HG03342 (cell line): ENCODE results near the gene ADGB.

ENCODE experiments used
- ATAC-seq: cut with Tn5 transposase; IDR thresholded peaks from one replicate; pipeline ENCODE4 v1.9.1; 2021; ENCODE audit warnings: mild to moderate bottlenecking, moderate library complexity; ENCODE audit not compliant: unreplicated experiment

Gene ADGB

DNA sequence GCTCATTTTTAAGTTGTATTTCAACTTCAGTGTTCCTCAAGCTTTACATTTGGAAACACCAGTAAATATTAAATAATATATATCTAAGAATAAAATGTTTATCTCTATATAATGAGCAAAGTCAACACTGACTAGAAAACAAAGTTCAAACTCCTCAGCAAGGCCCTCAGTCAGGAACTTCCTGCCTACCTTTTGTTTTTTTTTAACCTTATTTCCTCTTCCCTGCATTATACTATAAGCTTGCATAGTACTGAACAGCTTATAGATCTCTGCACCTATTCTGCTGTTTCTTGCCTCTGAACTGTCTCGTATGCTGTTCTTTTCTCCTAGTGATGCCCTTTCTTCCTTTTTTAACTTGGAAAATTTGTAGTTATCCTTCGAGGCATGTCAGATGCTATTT is 29.6 kb downstream of the ADGB start:
- no peak for ATAC-seq

DNA sequence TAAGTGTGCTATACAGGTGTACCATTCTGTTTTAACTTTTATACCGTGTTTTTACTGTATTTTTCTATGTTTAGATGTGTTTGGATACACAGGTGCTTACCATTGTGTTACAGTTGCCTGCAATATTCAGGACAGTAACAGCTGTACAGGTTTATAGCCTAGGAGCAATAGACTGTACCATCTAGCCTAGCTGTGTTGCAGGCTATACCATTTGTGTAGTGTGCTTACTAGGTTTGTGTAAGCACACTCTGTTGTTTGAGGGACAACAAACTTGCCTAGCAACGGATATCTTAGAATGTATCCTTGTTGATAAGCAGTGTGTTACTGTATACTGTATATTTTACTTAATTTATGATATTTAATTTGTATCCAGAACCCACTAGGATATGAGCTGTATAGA is 35.2 kb downstream of the ADGB start:
- ATAC-seq, result no peak

DNA sequence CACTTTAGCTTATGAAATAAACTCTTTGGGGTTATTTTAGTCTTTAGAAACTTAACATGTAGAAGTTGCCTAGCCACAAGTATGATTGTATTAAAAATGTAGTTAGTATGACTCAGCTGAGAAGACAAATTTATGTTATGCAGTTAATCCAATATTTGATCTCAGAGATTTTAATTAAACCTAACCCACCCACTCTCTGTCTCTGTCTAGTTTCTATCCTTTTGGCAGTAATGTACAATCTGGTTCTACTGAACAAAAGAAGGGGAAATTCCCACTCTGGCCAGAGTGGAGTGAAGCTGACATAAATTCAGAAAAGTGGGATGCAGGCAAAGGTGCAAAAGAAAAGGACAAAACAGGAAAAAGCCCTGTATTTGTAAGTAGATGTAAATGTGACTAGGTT is 36.4 kb downstream of the ADGB start:
- no peak for ATAC-seq

DNA sequence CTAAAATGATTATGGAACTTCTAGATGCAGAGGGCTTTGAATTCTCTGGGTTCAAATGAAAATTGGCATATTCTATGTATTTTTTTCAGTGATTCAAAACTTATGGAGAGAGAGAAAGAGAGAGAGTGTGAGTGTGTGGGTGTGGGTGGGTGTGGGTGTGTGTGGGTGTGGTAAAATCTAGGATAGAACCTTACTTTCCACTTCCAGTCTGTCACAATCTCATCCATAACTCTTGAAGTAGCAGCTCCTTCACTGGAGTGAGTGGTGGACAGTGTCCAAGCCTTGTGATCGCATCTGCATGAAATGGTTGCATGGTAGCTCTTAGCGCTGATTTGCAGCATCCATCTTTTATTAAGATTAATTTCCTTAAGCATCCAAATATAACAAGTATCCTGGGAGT is 37.7 kb downstream of the ADGB start:
- no peak for ATAC-seq

DNA sequence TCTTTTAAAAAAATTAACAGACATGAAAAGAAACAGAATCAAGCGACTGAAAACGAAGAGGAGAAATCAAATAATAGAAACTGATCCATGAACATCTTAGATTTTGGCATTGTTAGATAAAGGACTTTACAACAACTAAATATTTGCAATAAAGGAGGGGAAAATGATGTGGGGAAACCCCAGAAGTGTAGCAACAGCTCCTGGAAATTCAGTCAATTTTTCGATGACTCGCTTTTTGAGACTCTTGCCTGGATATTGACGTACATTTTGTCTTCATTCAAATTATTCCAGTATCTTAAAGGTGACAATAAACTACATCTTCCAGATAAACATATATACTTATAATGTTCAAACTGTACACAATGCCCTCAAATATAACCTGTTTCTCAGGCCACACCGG is 44.1 kb downstream of the ADGB start:
- no peak for ATAC-seq

DNA sequence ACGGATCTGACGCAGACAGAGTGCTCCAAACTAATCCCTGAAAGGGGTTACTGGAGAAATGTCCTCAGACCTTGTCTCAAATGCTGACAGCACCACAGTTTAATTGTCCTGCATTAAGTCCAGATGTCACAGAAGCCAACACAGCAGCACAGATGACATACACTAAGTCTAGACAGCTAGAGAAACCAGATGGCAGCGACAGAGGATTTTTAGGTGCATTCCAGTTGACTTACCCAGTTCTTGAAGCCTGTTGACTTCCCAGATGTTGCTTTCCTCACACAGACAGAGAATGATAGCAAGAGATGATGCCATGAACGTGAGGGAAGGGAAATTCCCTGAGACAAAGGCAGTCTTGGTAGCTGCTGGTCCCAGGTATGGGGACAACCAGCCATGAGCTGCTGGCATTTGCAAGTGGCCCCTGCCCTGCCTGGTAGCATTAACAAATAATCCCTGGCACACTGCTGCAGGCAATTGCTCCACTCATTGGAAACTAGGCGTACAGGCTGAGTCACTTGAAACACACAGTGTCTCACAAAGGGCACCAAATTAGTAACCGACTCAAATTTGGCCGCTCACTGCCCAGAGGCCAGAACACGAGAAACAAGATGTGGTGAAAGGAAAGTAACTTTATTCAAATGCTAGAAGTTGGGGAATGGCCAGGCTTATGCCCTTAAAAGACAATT is 52.2 kb downstream of the ADGB start:
- ATAC-seq, result no peak

DNA sequence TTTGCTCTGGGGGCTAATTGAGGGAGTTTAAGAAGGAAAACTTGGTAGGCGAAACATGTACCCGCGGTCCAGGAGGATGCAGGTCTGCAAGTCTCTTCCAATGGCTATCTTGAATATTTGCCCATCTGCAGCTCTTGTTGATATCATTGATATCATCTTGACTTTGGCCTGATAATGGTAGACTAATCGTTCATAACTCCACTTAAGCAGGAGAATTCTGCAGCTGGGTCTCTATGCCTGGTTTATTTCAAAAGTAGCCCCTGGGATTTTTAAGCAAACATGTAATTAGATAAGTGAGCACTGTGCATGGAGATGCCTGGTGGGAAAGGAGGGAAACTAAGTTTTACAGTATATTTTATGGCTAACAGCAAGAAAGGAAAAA is 52.7 kb downstream of the ADGB start:
- no peak for ATAC-seq

DNA sequence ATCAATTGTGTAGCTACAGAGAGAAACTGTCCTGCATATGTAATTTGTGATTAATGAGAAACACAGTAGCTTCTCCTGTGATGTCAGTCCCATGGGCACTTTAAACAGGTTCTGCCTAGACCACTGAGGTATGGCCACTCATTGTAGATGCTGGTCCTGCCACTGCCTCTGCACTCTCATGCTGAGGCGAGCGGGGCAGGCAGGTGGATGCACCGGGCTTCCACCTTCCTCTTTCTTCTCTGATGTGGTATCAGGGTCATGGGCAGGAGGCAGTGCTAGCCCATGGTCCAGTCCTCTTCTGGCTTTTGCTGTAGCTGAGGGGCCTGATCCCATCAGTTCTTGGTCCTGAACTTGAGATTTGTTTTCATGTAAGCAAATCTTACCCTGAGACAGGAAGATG is 58.7 kb downstream of the ADGB start:
- no peak for ATAC-seq

DNA sequence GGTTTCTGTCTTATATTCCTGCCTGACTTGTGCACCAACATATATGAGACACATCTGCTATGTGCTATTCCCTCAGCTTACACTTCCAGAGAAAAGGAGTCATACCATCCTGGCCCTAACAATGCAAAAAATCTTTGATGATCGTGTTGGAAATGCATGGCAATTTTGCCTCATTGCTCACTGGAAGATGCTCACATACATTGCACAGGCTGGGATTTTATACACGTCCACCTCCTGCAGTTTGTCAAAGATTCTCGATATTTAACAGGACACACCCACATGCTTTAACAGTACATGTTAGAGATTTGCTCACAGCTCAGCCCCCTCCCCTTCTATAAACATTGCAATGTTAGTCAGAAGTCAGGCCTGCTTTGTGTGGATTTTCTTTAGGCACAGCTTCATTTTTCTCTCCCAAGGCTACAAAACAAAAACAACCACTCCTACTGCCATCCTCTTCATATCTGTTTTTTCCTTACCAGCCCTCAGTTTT is 66.1 kb downstream of the ADGB start:
- no peak for ATAC-seq

DNA sequence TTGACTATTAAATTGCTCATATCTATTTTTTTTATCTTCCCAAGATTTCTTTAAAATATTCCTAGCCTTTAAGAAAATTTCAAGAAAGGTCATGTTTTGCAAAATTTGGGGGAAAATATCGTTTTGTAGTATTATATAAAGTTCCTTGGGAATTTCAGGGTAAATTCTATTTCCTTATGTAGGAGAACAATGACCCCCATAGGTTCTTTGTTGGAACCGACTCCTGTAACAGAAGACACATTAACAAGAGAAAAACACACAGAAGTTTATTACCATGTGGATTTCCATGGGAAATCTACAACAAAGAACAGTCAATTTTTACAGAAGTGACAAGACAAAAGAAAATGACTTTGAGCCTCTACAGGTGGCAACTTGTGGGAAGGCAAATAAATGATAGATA is 68.1 kb downstream of the ADGB start:
- ATAC-seq, result no peak

DNA sequence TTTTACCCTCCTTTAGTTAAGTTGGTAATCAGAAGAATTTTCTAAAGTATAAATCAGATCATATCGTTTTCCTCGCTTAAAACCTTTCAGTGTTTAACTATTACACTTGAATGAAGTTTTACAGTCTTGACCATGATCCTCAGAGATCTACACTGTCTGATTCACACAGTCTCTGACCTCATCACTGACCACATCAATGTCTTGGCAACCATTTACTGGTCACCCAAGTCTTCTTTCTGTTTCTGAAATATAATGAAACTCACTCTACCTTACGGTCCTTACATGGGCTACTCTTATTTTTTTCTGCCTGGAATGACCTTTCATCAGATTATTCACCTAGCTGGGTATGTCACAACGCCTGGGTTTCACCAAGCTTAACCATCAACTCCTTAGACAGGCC is 71.4 kb downstream of the ADGB start:
- ATAC-seq, result no peak

DNA sequence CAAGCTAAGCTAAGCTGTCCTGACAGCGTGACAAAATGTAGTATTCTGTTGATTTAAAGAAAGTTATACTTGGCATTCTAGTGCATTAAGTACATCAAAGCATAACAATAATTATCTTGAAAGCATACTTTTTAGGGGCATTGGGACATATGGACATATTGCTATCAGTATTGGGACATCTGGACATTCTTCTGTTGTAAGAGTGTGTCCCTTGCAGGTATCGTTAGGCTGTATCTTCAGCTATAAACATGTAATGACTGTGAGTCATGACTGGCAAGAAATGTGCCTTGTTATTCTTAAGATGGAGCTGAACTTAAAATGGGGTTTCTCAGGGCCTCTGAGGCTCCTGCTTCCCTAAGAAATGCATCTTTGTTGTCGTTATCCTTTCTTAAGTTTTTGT is 74.3 kb downstream of the ADGB start:
- no peak for ATAC-seq

DNA sequence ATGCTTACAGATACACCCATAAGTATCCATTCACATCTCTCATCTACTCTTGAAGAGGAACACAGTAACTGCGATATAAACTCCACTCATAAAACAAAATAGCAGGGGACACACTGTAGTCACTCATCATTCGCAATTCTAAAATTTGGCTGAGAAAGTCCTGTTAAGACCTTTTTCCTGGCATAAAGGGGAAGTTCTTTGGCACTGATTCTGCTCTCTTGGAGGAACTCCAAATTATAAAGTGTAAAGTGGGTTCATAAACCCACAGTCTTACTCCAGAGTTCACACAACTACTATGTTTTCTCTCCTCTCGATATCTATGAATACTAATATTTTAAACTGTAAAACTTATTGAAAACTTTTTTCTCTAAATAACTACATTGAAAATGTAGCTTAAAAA is 80.6 kb downstream of the ADGB start:
- no peak for ATAC-seq

DNA sequence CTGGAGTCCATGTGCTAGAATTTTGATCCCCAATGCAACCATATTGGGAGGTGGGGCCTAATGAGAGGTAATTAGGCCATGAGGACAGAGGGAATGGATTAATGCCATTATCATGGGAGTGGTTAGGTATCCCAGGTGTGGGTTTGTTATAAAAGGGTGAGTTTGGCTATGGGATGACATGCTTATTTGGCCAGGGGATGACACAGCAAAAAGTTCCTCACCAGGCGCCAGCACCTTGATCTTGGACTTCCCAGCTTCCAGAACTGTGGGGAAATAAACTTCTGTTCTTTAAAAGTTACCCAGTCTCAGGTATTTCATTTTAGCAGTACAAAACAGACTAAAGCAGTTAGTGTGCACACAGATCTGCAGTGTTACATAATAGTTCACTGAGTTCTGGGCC is 84.1 kb downstream of the ADGB start:
- no peak for ATAC-seq

DNA sequence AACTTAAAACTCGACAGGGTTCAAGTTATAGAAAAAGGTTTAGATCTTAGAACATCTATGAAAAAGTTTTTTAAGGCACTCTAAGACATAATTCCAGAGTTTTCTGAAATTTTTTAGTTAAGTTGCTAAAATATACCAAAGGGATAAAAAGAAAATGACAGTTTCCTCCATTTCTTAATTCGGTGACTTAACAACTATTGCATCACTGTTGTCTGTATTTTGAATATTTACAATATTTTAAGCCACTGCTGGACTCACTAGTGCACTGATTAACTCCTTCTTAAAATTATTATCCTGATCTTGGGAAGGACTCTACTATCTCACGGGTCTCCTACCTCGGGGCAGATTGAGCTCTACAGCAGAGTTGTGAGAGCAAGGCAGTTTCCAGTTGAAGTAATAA is 91.0 kb downstream of the ADGB start:
- no peak for ATAC-seq

DNA sequence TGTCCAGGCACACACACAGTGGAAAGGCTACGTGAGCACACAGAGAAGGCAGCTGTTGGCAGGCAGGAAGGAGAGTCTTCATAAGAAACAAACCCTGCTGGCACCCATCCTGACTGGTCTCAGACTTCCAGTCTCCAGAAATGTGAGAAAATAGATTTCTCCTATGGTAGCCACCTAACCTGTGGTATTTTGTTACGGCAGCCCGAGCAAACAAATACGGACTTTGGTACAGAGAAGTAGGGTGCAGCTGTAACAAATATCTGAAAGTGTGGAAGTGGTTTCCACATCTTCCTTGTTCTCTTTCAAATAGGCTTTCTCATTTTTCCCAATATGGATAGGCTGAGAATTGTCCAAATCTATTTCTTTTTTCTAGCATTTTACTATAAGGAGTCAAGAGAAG is 94.6 kb downstream of the ADGB start:
- no peak for ATAC-seq

DNA sequence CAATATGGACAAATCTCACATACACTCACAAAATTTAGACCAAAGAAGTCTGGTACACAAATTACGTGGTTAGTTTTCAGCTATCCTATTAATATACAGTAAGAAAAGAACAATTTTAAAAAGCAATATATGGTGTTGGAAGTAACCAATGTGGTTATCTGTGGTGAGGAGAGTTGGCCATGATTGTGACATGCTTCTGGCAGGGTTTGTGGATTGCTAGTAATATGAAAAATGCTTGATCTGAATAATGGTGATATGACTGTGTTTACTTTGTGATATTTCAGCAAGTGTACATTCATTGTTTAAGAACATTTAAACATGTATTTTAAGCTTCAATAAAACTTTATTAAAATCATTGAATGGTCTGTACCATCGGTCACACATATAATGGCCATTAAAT is 99.1 kb downstream of the ADGB start:
- no peak for ATAC-seq

DNA sequence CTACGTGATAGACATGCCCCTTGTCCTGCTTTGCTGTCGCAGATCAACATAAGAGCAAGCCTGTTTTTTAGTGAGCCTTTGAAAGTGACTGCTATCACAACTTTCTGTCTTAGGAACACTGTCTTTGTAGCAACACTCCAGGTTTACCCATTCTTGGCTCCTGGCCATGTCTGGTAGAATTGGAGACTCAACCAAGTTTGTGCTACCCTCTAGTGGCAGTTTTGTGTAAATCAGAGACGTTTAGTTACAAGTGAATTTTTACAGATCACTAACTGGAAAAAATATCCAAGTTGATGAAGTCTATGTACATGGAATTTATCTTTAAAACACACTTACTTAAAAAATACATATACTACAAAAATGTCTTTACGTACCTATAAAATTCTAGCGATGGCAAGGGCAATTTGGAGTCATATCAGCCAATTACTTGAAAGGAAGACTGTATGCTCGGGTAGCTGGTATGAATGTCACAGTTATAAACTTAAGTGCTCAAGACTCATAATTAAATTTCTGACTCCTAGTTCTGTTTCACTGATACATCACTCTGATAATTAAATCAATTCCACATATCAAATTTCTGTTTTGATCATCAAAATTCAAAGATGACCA is 101.4 kb downstream of the ADGB start:
- peak; percentile 96 for ATAC-seq

DNA sequence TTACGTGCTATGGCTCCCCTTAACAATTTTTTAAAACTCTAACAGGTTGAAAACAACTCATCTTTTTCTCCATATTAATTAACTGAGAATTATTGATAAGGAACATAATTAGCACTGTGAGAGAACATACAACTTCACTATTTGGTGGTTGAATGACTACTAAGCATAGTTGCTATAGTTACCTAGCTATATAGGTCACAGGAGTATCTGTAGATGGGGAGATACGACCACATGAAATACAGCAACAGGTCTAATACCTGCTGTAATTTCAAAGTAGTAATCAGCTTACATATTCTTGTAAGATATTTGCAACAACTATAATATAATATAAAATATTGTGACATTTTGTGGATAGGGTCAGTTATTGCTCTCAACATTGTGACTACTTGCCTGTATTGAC is 102.9 kb downstream of the ADGB start:
- no peak for ATAC-seq

DNA sequence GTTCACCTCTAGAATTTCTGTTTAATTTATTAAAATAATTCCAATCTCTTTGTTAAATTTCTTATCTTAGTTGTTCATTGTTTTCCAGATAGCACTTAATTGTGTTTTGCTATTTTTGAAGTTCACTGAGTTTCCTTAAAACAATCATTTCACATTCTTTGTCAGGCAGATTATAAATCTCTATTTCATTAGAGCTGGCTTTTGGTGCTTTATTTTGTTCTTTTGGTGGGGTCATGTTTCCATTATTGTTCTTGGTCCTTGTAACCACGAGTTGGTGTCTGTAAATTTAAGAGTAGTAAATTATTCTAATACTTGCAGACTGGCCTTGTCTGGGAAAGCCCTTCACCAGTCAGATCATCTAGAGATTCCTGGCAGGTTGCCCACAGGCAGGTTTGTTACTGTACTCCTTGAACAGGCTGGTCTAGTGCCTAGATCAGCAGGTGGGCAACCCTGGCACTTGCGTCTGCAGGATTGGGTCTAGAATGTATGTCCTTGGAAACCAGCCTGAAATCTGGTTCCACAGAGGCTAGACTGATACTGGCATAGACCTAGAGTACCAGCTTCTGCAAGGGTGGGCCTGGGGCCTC is 110.4 kb downstream of the ADGB start:
- ATAC-seq, result no peak

DNA sequence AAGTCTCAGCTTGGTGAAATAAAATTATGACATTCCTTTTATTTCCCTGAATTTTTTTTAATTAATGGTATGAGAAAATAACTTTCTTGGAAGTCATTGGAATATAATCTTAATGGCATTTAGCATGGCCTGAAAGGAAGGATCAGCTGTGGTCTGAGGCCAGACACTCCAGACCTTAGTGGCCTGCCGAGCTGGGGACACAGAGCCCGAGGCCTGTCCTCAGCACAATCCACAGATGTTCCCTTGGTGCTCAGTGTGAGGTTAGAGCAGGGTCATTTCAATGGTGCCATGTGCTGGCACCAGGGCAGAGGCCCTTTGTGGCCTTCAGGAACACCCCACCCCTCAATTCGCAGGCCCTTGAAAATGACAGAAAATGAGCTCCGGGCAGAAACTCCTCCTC is 120.6 kb downstream of the ADGB start:
- no peak for ATAC-seq

DNA sequence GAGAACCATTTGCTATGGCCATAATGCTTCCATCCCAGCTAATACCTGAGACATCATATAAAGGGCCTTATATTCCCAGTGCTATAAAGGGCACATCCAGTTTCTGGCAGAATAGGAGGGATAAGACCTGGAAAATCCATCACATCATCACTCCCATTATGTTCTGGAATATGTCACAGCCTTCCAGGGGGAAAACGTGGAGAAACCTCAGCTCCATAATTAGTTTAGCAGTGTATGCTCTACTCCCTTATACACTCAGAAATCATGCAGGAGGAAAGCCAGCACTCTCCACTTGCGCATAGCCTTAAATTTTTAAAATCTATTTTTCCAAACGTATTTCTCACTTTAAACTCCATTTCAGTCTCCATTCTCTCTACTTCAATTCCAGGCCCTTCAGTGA is 140.9 kb downstream of the ADGB start:
- ATAC-seq, result no peak

DNA sequence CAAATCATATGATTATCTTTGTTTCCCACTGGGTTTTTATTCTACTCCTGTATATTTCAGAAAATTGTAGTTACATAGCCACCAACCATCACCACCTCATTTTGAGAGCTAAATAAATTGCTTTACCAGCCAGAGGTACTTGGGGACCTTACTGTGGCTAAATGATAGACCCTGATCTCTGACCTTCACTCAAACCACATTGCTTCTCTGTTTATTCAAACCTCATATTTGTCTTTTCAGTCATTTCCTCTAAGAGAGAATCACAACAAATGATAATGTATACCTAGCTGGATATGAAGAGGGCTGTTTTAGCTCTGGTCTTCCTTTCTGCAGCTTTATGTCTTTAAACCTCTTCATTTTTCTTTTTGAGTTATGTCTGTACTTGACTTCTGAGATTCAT is 142.8 kb downstream of the ADGB start:
- no peak for ATAC-seq
